MCF 10A (cell line): ENCODE measurements around the gene NUP50. TPM values are rescaled to one million over a fixed set of nuclear protein-coding genes. Genes with fewer than 3 reads are reported as not detected.
"Not testable (repeated sequence)": the region's sequence is repeated elsewhere in the genome, so short reads cannot be mapped to it uniquely, and the experiment has no call there.

Experiments
- BruUV-seq: library from RNA; stranded (reverse); fragments of 400-500 nt; replicated peaks from 2 replicates; lab custom pipeline; 2021; lab: Mats Ljungman, UMichigan
- CTCF ChIA-PET: fragments of 300-600 bp; sonication (Branson Sonifier 250); formaldehyde crosslinking; extraction: SDS; loops from one replicate; lab custom pipeline; 2021; ENCODE audit warnings: antibody characterized with exemption, inconsistent platforms; lab: Yijun Ruan, JAX
- POLR2A ChIA-PET: fragments of 300-600, 350-650 bp; sonication (Branson Sonifier 250); formaldehyde crosslinking; extraction: SDS; loops from one replicate; lab custom pipeline; 2020; ENCODE audit warnings: antibody characterized with exemption, inconsistent platforms; lab: Yijun Ruan, JAX
- DNase-seq: peaks from one replicate; pipeline ENCODE4 v3.0.0-alpha.2; 2018; ENCODE audit not compliant: unreplicated experiment
- H3K27ac Mint-ChIP-seq: one replicate; pipeline ENCODE4 v1.8.0; 2022; ENCODE audit warnings: mild to moderate bottlenecking, low read depth, mixed read lengths; ENCODE audit not compliant: unreplicated experiment
- H3K27me3 Mint-ChIP-seq: one replicate; pipeline ENCODE4 v1.8.0; 2022; ENCODE audit warnings: mixed read lengths; ENCODE audit not compliant: insufficient read depth, unreplicated experiment
- H3K36me3 Mint-ChIP-seq: one replicate; pipeline ENCODE4 v1.8.0; 2022; ENCODE audit warnings: mild to moderate bottlenecking, moderate library complexity, mixed read lengths; ENCODE audit not compliant: insufficient read depth, unreplicated experiment
- H3K4me1 Mint-ChIP-seq: one replicate; pipeline ENCODE4 v1.8.0; 2022; ENCODE audit warnings: mixed read lengths; ENCODE audit not compliant: insufficient read depth, unreplicated experiment
- H3K4me3 Mint-ChIP-seq: one replicate; pipeline ENCODE4 v1.8.0; 2022; ENCODE audit warnings: mild to moderate bottlenecking, moderate library complexity, mixed read lengths; ENCODE audit not compliant: unreplicated experiment
- H3K9me3 Mint-ChIP-seq: one replicate; pipeline ENCODE4 v1.8.0; 2022; ENCODE audit warnings: mixed read lengths; ENCODE audit not compliant: unreplicated experiment
- intact Hi-C: fragments of 100-400 bp; cut with micrococcal nuclease; formaldehyde crosslinking; loops from 2 replicates; pipeline ENCODE4 v1.14.1; 2022
- total RNA-seq: library from RNA; stranded (reverse); gene quantifications from 2 replicates; pipeline ENCODE4 v1.2.3, GENCODE V29; 2022
- TF ChIP-seq, protein P1 (sequence below): fragments of 200-600 bp; IDR thresholded peaks from one replicate; pipeline ENCODE4 v1.8.0; 2022; ENCODE audit warnings: antibody characterized with exemption, mild to moderate bottlenecking; ENCODE audit not compliant: unreplicated experiment

NUP50 gene
- total RNA-seq, 1 experiment from 2014 or later = 70.3 TPM

GRCh38 chr22:45190202-45190872 lies 26.6 kb downstream of the NUP50 start:
- Mint-ChIP-seq H3K9me3 (no peaks in the 10 kb centered on the region), H3K4me1 (peaks cover 6% of the 10 kb centered on the region), H3K27ac (no peak overlapping the region), H3K4me3 (no peak overlapping the region), H3K27me3 (no peaks in the 10 kb centered on the region), H3K36me3 (peaks cover 57% of the 10 kb centered on the region)
- ChIA-PET POLR2A (interaction anchor here (1.1 kb wide), 1 partner anchor 11 kb away, joined by 3 read pairs; no protein-coding TSS in a partner anchor), CTCF (no interaction called here)
- BruUV-seq = no TSS peak
- DNase-seq = no peak
- TF ChIP-seq, protein P1, sequence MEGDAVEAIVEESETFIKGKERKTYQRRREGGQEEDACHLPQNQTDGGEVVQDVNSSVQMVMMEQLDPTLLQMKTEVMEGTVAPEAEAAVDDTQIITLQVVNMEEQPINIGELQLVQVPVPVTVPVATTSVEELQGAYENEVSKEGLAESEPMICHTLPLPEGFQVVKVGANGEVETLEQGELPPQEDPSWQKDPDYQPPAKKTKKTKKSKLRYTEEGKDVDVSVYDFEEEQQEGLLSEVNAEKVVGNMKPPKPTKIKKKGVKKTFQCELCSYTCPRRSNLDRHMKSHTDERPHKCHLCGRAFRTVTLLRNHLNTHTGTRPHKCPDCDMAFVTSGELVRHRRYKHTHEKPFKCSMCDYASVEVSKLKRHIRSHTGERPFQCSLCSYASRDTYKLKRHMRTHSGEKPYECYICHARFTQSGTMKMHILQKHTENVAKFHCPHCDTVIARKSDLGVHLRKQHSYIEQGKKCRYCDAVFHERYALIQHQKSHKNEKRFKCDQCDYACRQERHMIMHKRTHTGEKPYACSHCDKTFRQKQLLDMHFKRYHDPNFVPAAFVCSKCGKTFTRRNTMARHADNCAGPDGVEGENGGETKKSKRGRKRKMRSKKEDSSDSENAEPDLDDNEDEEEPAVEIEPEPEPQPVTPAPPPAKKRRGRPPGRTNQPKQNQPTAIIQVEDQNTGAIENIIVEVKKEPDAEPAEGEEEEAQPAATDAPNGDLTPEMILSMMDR = no peak
- intact Hi-C loops = no loop called here

GRCh38 chr22:45191746-45192145 lies 28.0 kb downstream of the NUP50 start:
- H3K4me1 Mint-ChIP-seq, BruUV-seq, H3K9me3 Mint-ChIP-seq, intact Hi-C loops, H3K27ac Mint-ChIP-seq, DNase-seq, H3K27me3 Mint-ChIP-seq, H3K4me3 Mint-ChIP-seq: not testable (repeated sequence)
- ChIA-PET CTCF (interaction anchor here (0.6 to 0.7 kb wide), 4 partner anchors 15 to 56 kb away, joined by 3 to 4 read pairs (median 3); partner anchors contain the start of gene NUP50), POLR2A (interaction anchor here (0.7 kb wide), 1 partner anchor 25 kb away, joined by 3 read pairs; no protein-coding TSS in a partner anchor)
- H3K36me3 Mint-ChIP-seq = peaks cover 60% of the 10 kb centered on the region

GRCh38 chr22:45192701-45193187 lies 29.0 kb downstream of the NUP50 start:
- ChIA-PET POLR2A (interaction anchor here (0.7 kb wide), 1 partner anchor 829 kb away, joined by 4 read pairs; no protein-coding TSS in a partner anchor), CTCF (interaction anchor here (0.5 to 0.7 kb wide), 3 partner anchors 15 to 241 kb away, joined by 3 to 9 read pairs (median 3); no protein-coding TSS in a partner anchor)
- no peak for DNase-seq
- no peak overlapping the region for H3K4me3 Mint-ChIP-seq
- intact Hi-C loops = no loop called here
- BruUV-seq = no TSS peak
- H3K27ac Mint-ChIP-seq = no peak overlapping the region
- H3K4me1 Mint-ChIP-seq = no peaks in the 10 kb centered on the region
- H3K9me3 Mint-ChIP-seq = no peaks in the 10 kb centered on the region
- no peaks in the 10 kb centered on the region for H3K27me3 Mint-ChIP-seq
- TF ChIP-seq, protein P1 = no peak
- H3K36me3 Mint-ChIP-seq = peaks cover 58% of the 10 kb centered on the region

GRCh38 chr22:45194686-45195085 lies 31.0 kb downstream of the NUP50 start:
- TF ChIP-seq, protein P1 = no peak
- no TSS peak for BruUV-seq
- DNase-seq = no peak
- H3K4me1 Mint-ChIP-seq = no peaks in the 10 kb centered on the region
- H3K27ac Mint-ChIP-seq = no peak overlapping the region
- no peaks in the 10 kb centered on the region for H3K9me3 Mint-ChIP-seq
- peaks cover 62% of the 10 kb centered on the region for H3K36me3 Mint-ChIP-seq
- ChIA-PET CTCF (no interaction called here), POLR2A (no interaction called here)
- intact Hi-C loops = no loop called here
- no peaks in the 10 kb centered on the region for H3K27me3 Mint-ChIP-seq
- no peak overlapping the region for H3K4me3 Mint-ChIP-seq
